H1 (cell line): ENCODE data around the gene TMEM107. TPM values are rescaled to one million over a fixed set of nuclear protein-coding genes. Genes with fewer than 3 reads are reported as not detected.

Source experiments
- CTCF ChIA-PET: fragments of 300-600 bp; sonication (Branson Sonifier 250); formaldehyde crosslinking; loops from one replicate; lab custom pipeline; 2021; ENCODE audit not compliant: partially characterized antibody; lab: Charles Lee
- POLR2A ChIA-PET: fragments of 300-600 bp; sonication (Branson Sonifier 250); formaldehyde crosslinking; loops from one replicate; lab custom pipeline; 2021; ENCODE audit warnings: inconsistent platforms; ENCODE audit not compliant: partially characterized antibody; lab: Charles Lee
- DNase-seq, 2 experiments: peaks; one replicate each; pipeline versions ENCODE4 v3.0.0 to v3.0.0-alpha.2; 2010 to 2022; ENCODE audit warnings: low spot score in 2 of 2, low read depth in 1 of 2, mixed read lengths in 1 of 2
- FAIRE-seq: peaks from 2 replicates; lab custom pipeline; 2011; peaks lifted over from hg19 to GRCh38; lab: Jason Lieb, UNC
- H2AFZ ChIP-seq: 2 replicates; pipeline ENCODE4 v1.8.1; 2012; ENCODE audit warnings: low read length, inconsistent platforms
- H2AK5ac ChIP-seq: 2 replicates; pipeline ENCODE4 v1.6.1; 2013; ENCODE audit warnings: low read depth, low read length
- H2BK120ac ChIP-seq: replicated peaks from 2 replicates; pipeline ENCODE3; 2013; ENCODE audit warnings: low read depth, low read length, inconsistent platforms
- H2BK12ac ChIP-seq: 2 replicates; pipeline ENCODE4 v1.6.1; 2013; ENCODE audit warnings: low read depth, low read length
- H2BK15ac ChIP-seq: 2 replicates; pipeline ENCODE4 v1.6.1; 2013; ENCODE audit warnings: low read length
- H2BK20ac ChIP-seq: 2 replicates; pipeline ENCODE4 v1.6.1; 2013; ENCODE audit warnings: low read length
- H2BK5ac ChIP-seq: 2 replicates; pipeline ENCODE4 v1.6.1; 2013; ENCODE audit warnings: low read depth, low read length
- H3K14ac ChIP-seq: 2 replicates; pipeline ENCODE4 v1.6.1; 2013; ENCODE audit warnings: inconsistent platforms; ENCODE audit not compliant: insufficient read length
- H3K18ac ChIP-seq: 2 replicates; pipeline ENCODE4 v1.6.1; 2013; ENCODE audit warnings: low read length; ENCODE audit errors: extremely low read depth
- H3K23ac ChIP-seq: 2 replicates; pipeline ENCODE4 v1.6.1; 2013; ENCODE audit warnings: inconsistent platforms; ENCODE audit not compliant: insufficient read length
- H3K23me2 ChIP-seq: 2 replicates; pipeline ENCODE4 v1.6.1; 2013; ENCODE audit warnings: low read depth, low read length
- H3K27ac ChIP-seq: 2 replicates; pipeline ENCODE4 v1.6.1; 2011; ENCODE audit warnings: low read depth, low read length, inconsistent platforms
- H3K27me3 ChIP-seq, 4 experiments: replicated peaks in 1 of 4; 1 replicate in 1 of 4; 2 replicates in 3 of 4; pipeline versions ENCODE4 v1.6.1 to v1.8.1; 2011 to 2013; ENCODE audit warnings: low read length in 3 of 4, mild to moderate bottlenecking in 3 of 4, inconsistent platforms in 2 of 4, mixed read lengths in 2 of 4, moderate library complexity in 1 of 4; ENCODE audit not compliant: control insufficient read depth in 3 of 4, insufficient read depth in 3 of 4; ENCODE audit errors: extremely low read depth in 1 of 4
- H3K36me3 ChIP-seq, 4 experiments: 2 replicates each; pipeline versions ENCODE4 v1.6.1 to v1.8.1; 2011 to 2013; ENCODE audit warnings: mild to moderate bottlenecking in 4 of 4, low read length in 3 of 4, moderate library complexity in 2 of 4, control low read depth in 1 of 4, inconsistent platforms in 1 of 4; ENCODE audit not compliant: insufficient read depth in 4 of 4, control insufficient read depth in 2 of 4
- H3K4ac ChIP-seq: replicated peaks from 2 replicates; pipeline ENCODE3; 2013; ENCODE audit warnings: low read length, low read depth, mixed read lengths, inconsistent platforms; ENCODE audit not compliant: insufficient read length
- H3K4me1 ChIP-seq, 4 experiments: replicated peaks in 1 of 4; 1 replicate in 1 of 4; 2 replicates in 3 of 4; pipeline versions ENCODE4 v1.6.1 to v1.8.1; 2011 to 2013; ENCODE audit warnings: low read length in 3 of 4, inconsistent platforms in 2 of 4, mixed read lengths in 1 of 4; ENCODE audit not compliant: insufficient read depth in 4 of 4, control insufficient read depth in 3 of 4
- H3K4me2 ChIP-seq, 2 experiments: 2 replicates each; pipeline versions ENCODE4 v1.6.1 to v1.8.1; 2011 to 2013; ENCODE audit warnings: low read depth in 2 of 2, low read length in 2 of 2, control low read depth in 1 of 2, inconsistent platforms in 1 of 2, mild to moderate bottlenecking in 1 of 2; ENCODE audit not compliant: insufficient read depth in 1 of 2
- H3K4me3 ChIP-seq, 4 experiments: fragments of 200-600, 300-600 bp in 1 of 4; sonication (generic), shearing (Covaris generic), sonication (Bioruptor Twin) in 1 of 4; 2 replicates each; pipeline versions ENCODE4 v1.5.1 to v1.8.1; 2011 to 2016; ENCODE audit warnings: low read length in 4 of 4, low read depth in 3 of 4, control low read depth in 2 of 4, inconsistent platforms in 2 of 4, mild to moderate bottlenecking in 2 of 4, mixed read lengths in 1 of 4, moderate library complexity in 1 of 4; ENCODE audit not compliant: insufficient read depth in 2 of 4; ENCODE audit errors: extremely low read depth in 1 of 4
- H3K56ac ChIP-seq: replicated peaks from 2 replicates; pipeline ENCODE3; 2013; ENCODE audit warnings: low read depth, mild to moderate bottlenecking, mixed read lengths, low read length, inconsistent platforms; ENCODE audit not compliant: insufficient read length
- H3K79me1 ChIP-seq: 2 replicates; pipeline ENCODE4 v1.6.1; 2013; ENCODE audit warnings: low read depth, low read length, control low read depth
- H3K79me2 ChIP-seq, 2 experiments: 2 replicates each; pipeline versions ENCODE4 v1.6.1 to v1.8.1; 2012 to 2013; ENCODE audit warnings: low read length in 2 of 2, mild to moderate bottlenecking in 2 of 2, inconsistent platforms in 1 of 2; ENCODE audit not compliant: insufficient read depth in 2 of 2, control insufficient read depth in 1 of 2
- H3K9ac ChIP-seq, 4 experiments: replicated peaks in 1 of 4; 1 replicate in 1 of 4; 2 replicates in 3 of 4; pipeline versions ENCODE4 v1.6.1 to v1.8.1; 2011 to 2013; ENCODE audit warnings: low read depth in 3 of 4, low read length in 3 of 4, control low read depth in 2 of 4, mild to moderate bottlenecking in 2 of 4, moderate library complexity in 2 of 4, inconsistent platforms in 1 of 4; ENCODE audit errors: extremely low read depth in 1 of 4
- H3K9me3 ChIP-seq, 2 experiments: 2 replicates each; pipeline versions ENCODE4 v1.6.1 to v1.8.1; 2012 to 2013; ENCODE audit warnings: mild to moderate bottlenecking in 2 of 2, moderate library complexity in 2 of 2, control low read depth in 1 of 2, inconsistent platforms in 1 of 2, low read depth in 1 of 2, low read length in 1 of 2, mixed read lengths in 1 of 2; ENCODE audit not compliant: insufficient read depth in 2 of 2
- H4K20me1 ChIP-seq, 2 experiments: replicated peaks in 1 of 2; 2 replicates each; pipeline versions ENCODE3 to v1.8.1; 2011 to 2013; ENCODE audit warnings: inconsistent platforms in 2 of 2, low read length in 2 of 2, mild to moderate bottlenecking in 1 of 2; ENCODE audit not compliant: insufficient read depth in 2 of 2, control insufficient read depth in 1 of 2
- H4K5ac ChIP-seq: 2 replicates; pipeline ENCODE4 v1.6.1; 2013; ENCODE audit warnings: low read length, low read depth, mixed read lengths, inconsistent platforms; ENCODE audit not compliant: insufficient read length
- H4K8ac ChIP-seq: 2 replicates; pipeline ENCODE4 v1.8.0; 2013; ENCODE audit warnings: mild to moderate bottlenecking, moderate library complexity, low read length, inconsistent platforms; ENCODE audit not compliant: insufficient read depth; ENCODE audit errors: extremely low read depth
- H4K91ac ChIP-seq: replicated peaks from 2 replicates; pipeline ENCODE3; 2013; ENCODE audit warnings: low read length, mixed read lengths, inconsistent platforms; ENCODE audit not compliant: insufficient read length
- HDAC2 ChIP-seq, 2 experiments: fragments of 300-600 bp in 1 of 2; sonication (generic) in 1 of 2; IDR thresholded peaks; 2 replicates each; pipeline ENCODE4 v1.6.1; 2011 to 2012; ENCODE audit warnings: low read depth in 2 of 2, low read length in 2 of 2, mild to moderate bottlenecking in 2 of 2, moderate library complexity in 2 of 2, borderline replicate concordance in 1 of 2, inconsistent platforms in 1 of 2
- NANOG ChIP-seq: IDR thresholded peaks from 2 replicates; pipeline ENCODE4 v1.6.1; 2011; ENCODE audit warnings: low read length, low read depth, mild to moderate bottlenecking, inconsistent platforms; ENCODE audit not compliant: insufficient read depth, poor library complexity, severe bottlenecking
- POU5F1 ChIP-seq: IDR thresholded peaks from 2 replicates; pipeline ENCODE4 v1.6.1; 2011; ENCODE audit warnings: low read depth, mild to moderate bottlenecking, low read length, moderate library complexity
- SRF ChIP-seq: IDR thresholded peaks from 2 replicates; pipeline ENCODE4 v1.6.1; 2011; ENCODE audit warnings: mild to moderate bottlenecking, low read depth, low read length, moderate library complexity
- TAF1 ChIP-seq: IDR thresholded peaks from 2 replicates; pipeline ENCODE4 v1.6.1; 2011; ENCODE audit warnings: mild to moderate bottlenecking, low read depth, low read length
- TEAD4 ChIP-seq: IDR thresholded peaks from 2 replicates; pipeline ENCODE4 v1.6.1; 2012; ENCODE audit warnings: low read depth, low read length, inconsistent platforms, mixed read lengths
- WGBS, 2 experiments: shearing (Covaris generic) in 1 of 2; methylation state at CpG; one replicate each; pipeline versions ENCODE4 v1.1.6 to v1.1.7; 2013 to 2015; ENCODE audit warnings: low lambda C conversion rate in 2 of 2, mixed read lengths in 2 of 2, inconsistent platforms in 1 of 2, low coverage in 1 of 2, missing lambda C conversion rate in 1 of 2; ENCODE audit not compliant: insufficient replicate concordance in 2 of 2, insufficient coverage in 1 of 2, insufficient read length in 1 of 2; ENCODE audit errors: extremely low coverage in 1 of 2, missing lambda C conversion rate in 1 of 2; 5-methylcytosine and 5-hydroxymethylcytosine counted together
- polyA plus RNA-seq, 7 experiments: library from polyadenylated mRNA; depleted of rRNA in 3 of 7; stranded (reverse) in 5 of 7; unstranded in 2 of 7; fragments of >200 nt in 5 of 7; fragments of 200-250 nt in 2 of 7; gene quantifications; 1 replicate in 5 of 7; 2 replicates in 1 of 7; 4 replicates in 1 of 7; pipeline versions ENCODE4 v1.2.1 to v1.2.3, GENCODE V29; 2011 to 2013; ENCODE audit warnings: missing spikeins in 2 of 7, mixed read lengths in 2 of 7
- total RNA-seq: library from RNA; stranded (reverse); fragmentation: NEBNext Ultra II Directional; extraction: Animal tissue kit (Norgen Biotek cat#: 25700); gene quantifications from 2 replicates; pipeline ENCODE4 v1.2.1, GENCODE V29; 2021
- TF ChIP-seq, protein P1 (sequence below): IDR thresholded peaks from 2 replicates; pipeline ENCODE4 v1.6.1; 2012; ENCODE audit warnings: inconsistent platforms

The TMEM107 gene
- total and polyA plus RNA-seq, 2 of the 8 experiments (the other 6 are each of a cell fraction or from before 2014, with no cell fraction given) = 17.3 to 21.5 TPM

DNA sequence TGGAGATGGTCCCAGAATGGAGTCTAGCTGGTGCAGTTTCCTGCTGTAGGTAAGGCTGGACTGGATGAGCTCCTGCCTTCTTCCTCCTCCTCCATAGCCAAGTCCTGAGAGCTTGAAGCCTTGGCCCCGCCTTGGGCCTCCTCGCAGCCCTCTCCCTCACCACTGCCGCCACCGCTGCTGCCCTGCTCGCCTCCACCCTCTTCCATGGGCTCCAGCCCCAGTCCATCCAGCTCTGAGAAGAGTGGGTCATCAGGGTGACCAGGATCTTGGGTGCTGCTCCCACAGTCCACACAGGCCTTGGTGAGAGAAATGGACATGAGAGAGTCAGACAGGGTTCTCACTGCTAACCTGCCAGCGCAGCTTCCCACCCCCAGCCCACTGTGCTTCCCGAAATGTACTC is 35.1 kb downstream of the TMEM107 start:
- no peak overlapping the region for H2AK5ac ChIP-seq
- H3K79me1 ChIP-seq = no peaks in the 10 kb centered on the region
- no peak overlapping the region for H3K56ac ChIP-seq
- no peak overlapping the region for H2BK15ac ChIP-seq
- H3K18ac ChIP-seq = no peak overlapping the region
- 98% methylated on average over 7 of the region's 7 CpGs; no CpG with 5 or more reads in 1 of the 2 experiments for WGBS, 2 experiments
- H3K27me3 ChIP-seq = peaks cover 0 to 7% (median 2%) of the 10 kb centered on the region in 4 experiments; a peak in 4 of 7 replicates
- H2BK5ac ChIP-seq = no peak overlapping the region
- H4K91ac ChIP-seq = no peak overlapping the region
- peaks cover 9% of the 10 kb centered on the region for H3K23me2 ChIP-seq
- no peak for TF ChIP-seq TEAD4
- TF ChIP-seq SRF = no peak
- no peak for TF ChIP-seq POU5F1
- TF ChIP-seq, protein P1, sequence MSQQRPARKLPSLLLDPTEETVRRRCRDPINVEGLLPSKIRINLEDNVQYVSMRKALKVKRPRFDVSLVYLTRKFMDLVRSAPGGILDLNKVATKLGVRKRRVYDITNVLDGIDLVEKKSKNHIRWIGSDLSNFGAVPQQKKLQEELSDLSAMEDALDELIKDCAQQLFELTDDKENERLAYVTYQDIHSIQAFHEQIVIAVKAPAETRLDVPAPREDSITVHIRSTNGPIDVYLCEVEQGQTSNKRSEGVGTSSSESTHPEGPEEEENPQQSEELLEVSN = no peak
- TF ChIP-seq NANOG = no peak
- TF ChIP-seq TAF1 = no peak
- no peak for TF ChIP-seq HDAC2 (IDR thresholded peaks at IDR 0.05; ENCODE audit: borderline replicate concordance in 1 of 2, low read depth in 2 of 2, low read length in 2 of 2)
- no peak overlapping the region for H4K8ac ChIP-seq
- ChIA-PET POLR2A (interaction anchor here (1.1 to 10.3 kb wide), 6 partner anchors 8 to 86 kb away, joined by 3 to 76 read pairs (median 22); partner anchors contain the start of gene PER1), CTCF (interaction anchor here (0.9 to 14.1 kb wide), 8 partner anchors 9 to 109 kb away, joined by 3 to 133 read pairs (median 5); partner anchors contain the start of genes PFAS and VAMP2)
- FAIRE-seq = no peak
- no peak overlapping the region for H2BK120ac ChIP-seq
- no peak overlapping the region for H2BK12ac ChIP-seq
- H4K5ac ChIP-seq = no peak overlapping the region
- no peak overlapping the region for H3K4ac ChIP-seq
- H3K14ac ChIP-seq = no peak overlapping the region
- H3K4me1 ChIP-seq = peaks cover 0 to 5% (median 3%) of the 10 kb centered on the region in 4 experiments; a peak in 2 of 7 replicates
- no peak overlapping the region for H3K9ac ChIP-seq
- no peak overlapping the region for H3K4me2 ChIP-seq
- no peak overlapping the region for H2BK20ac ChIP-seq
- no peaks in the 10 kb centered on the region for H3K9me3 ChIP-seq
- H3K36me3 ChIP-seq = peaks cover 3 to 23% (median 18%) of the 10 kb centered on the region in 4 experiments
- no peaks in the 10 kb centered on the region for H3K79me2 ChIP-seq
- H2AFZ ChIP-seq = no peak overlapping the region
- DNase-seq = no peak
- H3K23ac ChIP-seq = no peak overlapping the region
- H3K27ac ChIP-seq = no peak overlapping the region
- H3K4me3 ChIP-seq = no peak overlapping the region
- H4K20me1 ChIP-seq = peaks cover 0 to 10% of the 10 kb centered on the region in 2 experiments
